OCI-LY1 (cell line): ENCODE data around the gene NPHP1.
"Not testable (repeated sequence)": the region's sequence is repeated elsewhere in the genome, so short reads cannot be mapped to it uniquely, and the experiment has no call there.

Source experiments
- CTCF ChIP-seq: fragments of 200-600 bp; sonication (generic), shearing (Covaris generic); IDR thresholded peaks from 2 replicates; pipeline ENCODE4 v1.5.1; 2017; ENCODE audit warnings: mild to moderate bottlenecking, antibody characterized with exemption, low read length, moderate library complexity, mixed read lengths
- EZH2 ChIP-seq: fragments of 200-600 bp; sonication (generic), shearing (Covaris generic); IDR thresholded peaks from 2 replicates; pipeline ENCODE4 v1.8.0; 2017; ENCODE audit warnings: borderline replicate concordance, mixed run types, mild to moderate bottlenecking, antibody characterized with exemption, low read length, moderate library complexity, mixed read lengths

GRCh38 chr2:110234514-110234913 lies 29.7 kb upstream of the NPHP1 start:
- not testable (repeated sequence) for TF ChIP-seq CTCF, EZH2
